ENCODE measurements around the gene LMF1.
"Not testable (repeated sequence)": the region's sequence is repeated elsewhere in the genome, so short reads cannot be mapped to it uniquely, and the experiment has no call there.

LMF1 gene

GRCh38 chr16:890217-890616 is 80.6 kb downstream of the LMF1 start:
- DNase-seq, result no peak

DNA sequence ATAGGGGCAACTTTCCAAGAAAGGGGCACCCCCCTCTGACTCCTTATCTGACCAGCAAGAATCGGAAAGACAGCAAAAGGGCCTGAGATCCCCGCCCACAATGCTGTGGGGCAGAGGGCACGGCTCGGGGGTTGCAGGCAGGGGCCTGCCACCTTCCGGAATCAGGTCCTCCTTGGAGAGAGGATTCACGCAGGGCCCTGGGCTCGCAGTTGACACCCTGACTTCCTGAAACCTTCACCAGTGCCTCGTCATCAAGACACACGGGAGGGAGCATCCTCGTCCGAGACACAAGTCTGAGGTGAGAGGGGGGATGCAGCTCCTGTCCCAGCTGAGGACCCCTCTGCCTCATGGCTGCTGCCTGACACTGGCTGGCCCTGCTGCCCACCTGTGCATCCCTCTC is 81.2 kb downstream of the LMF1 start:
- no peak for DNase-seq

DNA sequence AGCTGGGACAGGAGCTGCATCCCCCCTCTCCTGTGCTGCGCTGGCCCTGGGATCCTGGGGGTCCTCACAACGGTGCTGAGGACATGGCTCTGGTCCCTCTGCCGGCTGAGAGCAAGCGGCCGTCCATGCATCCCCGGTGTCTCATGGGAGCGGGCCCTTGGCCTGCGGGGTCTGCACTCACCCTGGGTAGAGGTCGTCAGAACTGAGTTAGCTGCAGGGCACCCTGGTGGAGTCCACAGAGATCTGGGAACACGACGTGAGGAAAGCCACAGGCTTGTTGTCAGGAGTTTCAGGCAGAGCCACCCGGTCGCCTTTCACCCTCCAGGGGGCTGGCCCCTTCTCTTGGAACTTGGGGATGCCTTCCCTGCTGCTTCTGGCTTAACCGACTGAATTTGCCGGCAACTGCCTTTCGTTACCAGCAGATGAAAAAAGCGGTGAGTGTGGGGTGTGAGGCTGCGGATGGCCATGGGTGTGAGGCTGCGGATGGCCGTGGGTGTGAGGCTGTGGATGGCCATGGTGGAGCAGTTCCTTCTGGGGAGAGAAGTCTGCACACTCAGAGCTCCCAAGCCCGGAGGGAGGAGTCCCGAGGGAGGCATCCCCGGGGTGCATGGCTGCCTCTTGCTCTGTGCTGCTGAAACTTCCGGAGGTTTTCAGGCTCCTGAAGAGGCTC is 81.7 kb downstream of the LMF1 start:
- no peak for DNase-seq

GRCh38 chr16:888456-888855 is 82.3 kb downstream of the LMF1 start:
- DNase-seq, result not testable (repeated sequence)

DNA sequence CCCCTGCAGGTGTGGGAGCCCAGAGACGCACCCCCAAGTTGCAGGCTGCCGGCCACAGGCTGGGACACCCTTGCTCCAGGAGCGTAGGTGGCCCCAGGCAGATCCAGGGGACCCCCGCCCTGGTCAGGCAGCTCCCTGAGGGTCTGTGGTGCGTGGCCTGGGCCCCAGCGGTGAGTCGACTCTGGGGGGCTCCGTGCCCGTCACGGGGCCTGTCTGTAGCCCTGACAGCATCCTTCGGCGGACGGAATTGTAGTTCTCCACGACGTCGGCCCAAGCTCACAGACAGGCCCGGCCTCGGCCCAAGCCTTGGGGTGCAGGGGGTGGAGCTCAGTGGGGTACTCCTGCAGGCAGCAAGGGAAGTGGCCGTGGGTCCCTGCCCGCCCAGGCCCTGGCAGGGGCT is 82.9 kb downstream of the LMF1 start:
- no peak for DNase-seq

- DNase-seq, result no peak
Measured at GRCh38 chr16:886802-887731, 83.7 kb downstream of the LMF1 start.

GRCh38 chr16:886084-886543 is 84.7 kb downstream of the LMF1 start:
- DNase-seq, result no peak

GRCh38 chr16:885391-885790 is 85.4 kb downstream of the LMF1 start:
- DNase-seq, result no peak

GRCh38 chr16:884232-884631 is 86.6 kb downstream of the LMF1 start:
- DNase-seq, result no peak

- no peak for DNase-seq
Measured at GRCh38 chr16:883781-884180, 87.0 kb downstream of the LMF1 start.

- DNase-seq, result no peak
Measured at GRCh38 chr16:883340-883739, 87.4 kb downstream of the LMF1 start.

- not testable (repeated sequence) for DNase-seq
Measured at GRCh38 chr16:882671-883070, 88.1 kb downstream of the LMF1 start.

DNA sequence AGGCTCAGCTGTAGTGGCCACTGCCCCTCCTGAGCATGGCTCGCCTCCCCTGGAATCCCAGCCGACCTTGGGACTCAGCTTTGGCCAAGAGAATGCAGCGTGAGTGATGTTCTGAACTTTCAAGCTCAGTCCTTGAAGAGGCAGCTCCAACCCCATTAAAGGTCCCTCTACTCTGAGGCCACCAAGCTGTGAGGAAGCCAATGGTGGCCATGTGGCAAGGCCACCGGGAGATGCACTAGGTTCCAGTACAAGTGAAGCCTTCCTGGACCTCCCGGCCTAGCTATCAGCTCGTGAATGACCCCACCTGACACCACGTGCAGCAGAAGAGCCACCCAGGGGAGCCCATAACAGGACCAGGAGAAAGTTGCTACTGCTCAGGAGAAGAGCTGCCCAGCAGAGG is 88.5 kb downstream of the LMF1 start:
- DNase-seq, result no peak

GRCh38 chr16:881219-882097 is 89.3 kb downstream of the LMF1 start:
- no peak for DNase-seq

- no peak for DNase-seq
Measured at GRCh38 chr16:880471-881171, 90.2 kb downstream of the LMF1 start.

- DNase-seq, result no peak
Measured at GRCh38 chr16:879986-880385, 90.8 kb downstream of the LMF1 start.

GRCh38 chr16:879461-879861 is 91.3 kb downstream of the LMF1 start:
- DNase-seq, result no peak

DNA sequence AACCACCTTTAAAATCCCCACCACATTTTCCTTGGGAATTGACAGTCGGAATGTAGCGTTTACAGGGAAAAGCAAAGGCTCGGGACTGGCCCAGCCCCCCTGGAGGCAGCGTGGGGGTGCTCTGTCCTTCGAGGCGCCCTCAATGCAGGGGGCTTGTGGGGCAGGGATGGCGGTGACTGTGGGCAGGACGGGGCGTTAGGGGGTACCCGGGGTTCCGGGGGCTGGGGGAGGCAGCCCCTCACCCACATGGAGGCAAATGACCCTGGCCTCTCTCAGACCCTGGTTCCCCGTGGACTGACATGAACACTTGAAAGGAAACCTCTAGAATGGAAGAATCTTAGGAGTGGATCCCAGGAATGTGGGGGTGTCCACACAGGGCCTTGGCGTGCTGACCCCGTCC is 91.9 kb downstream of the LMF1 start:
- DNase-seq, result no peak

DNA sequence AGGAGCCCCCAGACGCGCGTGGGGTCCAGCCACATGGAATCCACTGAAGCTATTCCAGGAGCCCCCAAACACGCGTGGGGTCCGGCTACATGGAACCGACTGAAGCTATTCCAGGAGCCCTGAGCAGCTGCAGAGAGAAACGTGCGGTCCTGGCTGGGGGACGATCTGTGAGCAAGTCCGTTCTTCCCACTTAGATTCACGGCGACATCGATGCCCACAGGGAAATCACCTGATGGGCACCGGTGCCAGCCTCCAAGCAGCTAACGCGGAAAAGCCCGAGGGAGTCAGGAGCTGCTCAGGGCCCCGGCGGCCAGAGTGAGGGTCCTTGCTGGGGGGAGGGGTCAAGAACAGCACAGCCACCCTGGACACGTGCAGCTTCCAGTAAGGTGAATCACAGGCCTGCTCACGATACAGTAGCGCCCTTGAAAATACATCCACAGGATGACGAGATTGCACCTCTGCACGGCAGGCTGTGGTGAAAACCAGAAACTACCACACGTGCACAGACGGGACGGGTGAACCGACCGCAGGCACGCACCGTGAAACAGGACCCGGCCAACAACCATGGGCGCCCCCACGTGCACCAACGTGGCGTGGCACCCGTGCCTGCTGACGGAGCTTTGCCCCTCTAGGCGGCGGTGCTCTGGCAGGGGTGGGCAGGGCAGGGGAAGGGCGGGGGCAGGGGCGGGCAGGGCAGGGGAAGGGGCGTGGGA is 92.6 kb downstream of the LMF1 start:
- peak; percentile 32 for DNase-seq

DNA sequence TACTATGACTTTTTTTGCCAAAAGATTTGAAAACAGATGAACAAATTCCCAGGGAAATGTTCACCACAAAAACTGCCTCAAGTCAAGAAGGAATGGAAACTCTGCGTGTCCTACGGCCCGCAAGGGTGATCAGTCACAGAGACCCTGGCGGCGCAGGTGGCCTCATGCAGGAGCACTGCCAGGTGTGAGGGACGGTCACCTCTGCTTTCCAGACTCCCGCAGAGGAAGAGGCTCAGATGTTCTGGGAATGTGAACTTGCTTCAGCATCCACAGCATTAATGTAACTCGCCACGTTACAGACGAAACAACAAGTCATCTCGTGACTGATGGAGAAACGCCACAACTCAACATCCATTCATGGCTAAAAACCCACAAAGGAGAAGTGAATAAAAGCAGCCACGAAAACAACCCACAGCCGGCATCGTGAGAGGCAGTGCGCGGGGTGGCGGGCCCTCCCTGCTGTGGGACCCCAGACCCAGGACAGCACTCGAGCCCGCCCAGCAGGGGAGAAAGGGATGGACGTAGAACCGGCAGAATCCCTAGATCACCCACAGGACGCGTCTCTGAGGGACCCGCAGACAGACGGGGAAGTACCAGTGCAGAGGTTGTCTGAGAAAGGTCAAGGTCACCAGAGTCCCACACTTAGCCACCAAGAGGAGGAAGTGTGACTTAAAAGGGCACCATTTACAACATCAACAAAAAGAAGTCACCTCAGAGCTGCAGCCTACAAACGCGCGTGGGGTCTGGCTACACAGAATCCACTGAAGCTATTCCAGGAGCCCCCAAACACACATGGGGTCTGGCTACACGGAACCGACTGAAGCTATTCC is 93.3 kb downstream of the LMF1 start:
- no peak for DNase-seq

Measured in stimulated activated CD4-positive, alpha-beta T cell treated with anti-CD3 and anti-CD28 coated beads, Interleukin-4, amount 100 ng/mL, for 1 hour (primary cell).